Anterior cingulate cortex (tissue), 58 donors: ENCODE measurements around the gene KCTD17.

Source experiments
- DNase-seq, 58 donors: peaks; one replicate each; lab custom pipeline; 2025; lab: John Stamatoyannopoulos, UW

The KCTD17 gene

GRCh38 chr22:37019309-37020191 is 32.0 kb upstream of the KCTD17 start, which contains the start of the genes MPST and TST:
Gene MPST, plus strand, starts transcription at chr22:37019742. Its CDS starts 95 bp downstream, at chr22:37019837.
Gene TST, minus strand, starts transcription at chr22:37019447. Its CDS starts 715 bp downstream, at chr22:37018732.
- DNase-seq: peak in 54 of 58 donors; percentile 26 to 83 (median 72)

- peak in 6 of 58 donors; percentile 28 to 64 (median 50) for DNase-seq
Observed at GRCh38 chr22:37020192-37020479, 31.4 kb upstream of the KCTD17 start.

- no peak for DNase-seq
Observed at GRCh38 chr22:37021041-37021440, 30.5 kb upstream of the KCTD17 start.

- DNase-seq: peak in 21 of 58 donors; percentile 7 to 60 (median 20)
Observed at GRCh38 chr22:37021710-37022482, 29.6 kb upstream of the KCTD17 start.

- DNase-seq: peak in 12 of 58 donors; percentile 16 to 39 (median 28)
Observed at GRCh38 chr22:37022483-37023337, 28.8 kb upstream of the KCTD17 start.

GRCh38 chr22:37023743-37024338 is 27.7 kb upstream of the KCTD17 start:
- no peak for DNase-seq

GRCh38 chr22:37024339-37025157 is 27.0 kb upstream of the KCTD17 start:
- DNase-seq: no peak

GRCh38 chr22:37025500-37026070 is 26.0 kb upstream of the KCTD17 start:
- no peak for DNase-seq

- DNase-seq: peak in 6 of 58 donors; percentile 8 to 28 (median 18)
Observed at GRCh38 chr22:37026325-37026724, 25.2 kb upstream of the KCTD17 start.

- DNase-seq: no peak
Observed at GRCh38 chr22:37027556-37027955, 24.0 kb upstream of the KCTD17 start.

- no peak for DNase-seq
Observed at GRCh38 chr22:37028692-37029674, 22.6 kb upstream of the KCTD17 start.

GRCh38 chr22:37030560-37031281 is 20.8 kb upstream of the KCTD17 start:
- DNase-seq: no peak

- DNase-seq: no peak
Observed at GRCh38 chr22:37032134-37032534, 19.4 kb upstream of the KCTD17 start.

GRCh38 chr22:37032535-37033460 is 18.7 kb upstream of the KCTD17 start:
- no peak for DNase-seq

GRCh38 chr22:37033605-37034430 is 17.7 kb upstream of the KCTD17 start:
- DNase-seq: no peak
